Fibroblast of skin of left quadriceps (primary cell): ENCODE results near the gene TBC1D12.
A peak's percentile ranks its signal among the peaks of the same experiment; 100 is the strongest.
"Not testable (repeated sequence)": the region's sequence is repeated elsewhere in the genome, so short reads cannot be mapped to it uniquely, and the experiment has no call there.

ENCODE experiments used
- DNase-seq, 2 experiments: peaks; one replicate each; pipeline ENCODE4 v3.0.0-alpha.2; 2013; ENCODE audit warnings: low read depth in 2 of 2

The TBC1D12 gene

GRCh38 chr10:94456942-94457341, 54.6 kb downstream of the TBC1D12 start:
- DNase-seq = no peak

- no peak for DNase-seq
Measured at GRCh38 chr10:94459385-94459784, 57.0 kb downstream of the TBC1D12 start.

DNA sequence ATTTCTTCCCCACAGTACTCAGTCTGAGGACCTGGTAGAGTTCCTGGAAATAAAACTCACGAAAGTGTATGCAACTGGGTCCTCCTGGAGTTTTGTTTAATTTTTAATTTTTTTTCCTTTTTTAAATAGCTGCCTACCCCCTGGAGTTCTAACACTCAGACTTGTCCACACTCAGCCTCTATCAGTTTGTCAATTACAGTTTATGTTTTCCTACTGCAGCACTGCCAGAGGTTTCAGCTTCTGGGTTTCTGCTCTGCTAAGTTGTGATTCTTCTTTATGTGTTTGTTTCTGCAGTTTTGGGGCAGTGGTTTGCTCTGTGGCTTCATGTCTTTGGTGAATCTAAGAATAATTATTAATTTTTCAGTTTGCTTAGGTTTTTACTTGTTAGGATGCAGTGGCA, 59.2 kb downstream of the TBC1D12 start:
- no peak for DNase-seq

GRCh38 chr10:94462130-94462529, 59.8 kb downstream of the TBC1D12 start:
- no peak for DNase-seq

DNA sequence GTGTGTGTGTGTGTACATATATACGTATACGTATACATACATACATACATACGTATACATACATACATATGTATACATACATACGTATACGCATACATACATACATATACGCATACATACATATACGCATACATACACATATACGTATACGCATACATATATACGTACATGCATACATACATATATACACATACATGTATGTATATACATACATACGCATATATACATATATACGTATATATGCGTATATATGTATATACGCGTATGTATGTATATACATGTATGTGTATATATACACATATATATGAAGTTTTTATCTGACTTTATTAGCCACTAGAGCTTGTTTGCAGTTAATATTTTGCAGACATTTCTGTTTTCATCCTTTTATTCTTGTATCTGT, 63.3 kb downstream of the TBC1D12 start:
- DNase-seq = no peak

DNA sequence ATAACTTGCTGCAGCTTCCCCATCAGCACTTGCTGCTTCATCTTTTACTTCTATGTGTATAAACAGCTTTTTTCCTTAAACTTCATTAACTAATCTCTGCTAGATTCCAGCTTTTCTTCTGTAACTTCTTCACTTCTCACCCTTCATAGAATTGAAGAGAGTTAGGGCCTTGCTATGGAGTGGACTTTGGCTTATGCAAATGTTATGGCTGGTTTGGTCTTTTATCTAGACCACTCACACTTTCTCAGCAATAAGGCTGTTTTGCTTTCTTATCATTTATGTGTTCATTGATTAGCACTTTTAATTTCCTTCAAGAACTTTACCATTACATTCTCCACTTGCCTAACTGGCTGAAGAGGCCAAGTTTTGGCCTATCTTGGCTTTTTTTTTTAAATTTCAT, 79.1 kb downstream of the TBC1D12 start:
- no peak for DNase-seq

DNA sequence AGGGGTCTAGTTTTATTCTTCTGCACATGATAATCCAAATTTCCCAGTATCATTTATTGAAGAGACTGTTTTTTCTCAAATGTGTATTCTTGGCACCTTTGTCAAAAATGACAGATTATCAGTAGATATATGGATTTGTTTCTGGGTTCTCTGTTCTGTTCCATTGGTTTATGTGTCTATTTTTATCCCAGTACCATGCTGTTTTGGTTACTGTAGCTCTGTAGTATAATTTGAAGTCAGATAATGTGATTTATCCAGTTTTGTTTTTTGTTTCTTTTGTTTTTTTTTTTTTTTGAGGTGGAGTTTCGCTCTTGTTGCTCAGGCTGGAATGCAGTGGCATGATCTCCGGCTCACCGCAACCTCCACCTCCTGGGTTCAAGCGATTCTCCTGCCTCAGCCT, 81.6 kb downstream of the TBC1D12 start:
- no peak for DNase-seq

DNA sequence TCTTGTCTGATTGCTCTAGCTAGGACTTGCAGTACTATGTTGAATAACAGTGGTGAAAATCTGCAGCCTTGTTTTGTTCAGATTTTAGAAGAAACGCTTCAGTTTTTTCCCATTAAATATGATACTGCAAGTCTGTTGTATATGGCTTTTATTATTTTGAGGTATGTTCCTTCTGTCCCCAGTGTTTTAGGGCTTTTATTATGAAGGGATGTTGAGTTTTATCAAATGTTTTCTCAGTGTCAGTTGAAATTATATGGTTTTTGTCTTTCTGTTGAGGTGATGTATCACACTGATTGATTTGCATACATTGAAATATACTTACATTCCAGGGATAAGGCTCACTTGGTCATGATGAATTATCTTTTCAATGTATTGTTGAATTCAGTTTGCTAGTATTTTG, 82.8 kb downstream of the TBC1D12 start:
- DNase-seq = no peak

GRCh38 chr10:94487575-94487974, 85.2 kb downstream of the TBC1D12 start:
- DNase-seq = no peak

GRCh38 chr10:94489107-94489506, 86.8 kb downstream of the TBC1D12 start:
- no peak for DNase-seq

- no peak for DNase-seq
Measured at GRCh38 chr10:94489976-94490788, 87.8 kb downstream of the TBC1D12 start.

- DNase-seq = no peak
Measured at GRCh38 chr10:94490789-94491039, 88.4 kb downstream of the TBC1D12 start.

GRCh38 chr10:94493463-94493862, 91.1 kb downstream of the TBC1D12 start:
- no peak for DNase-seq

GRCh38 chr10:94496010-94496409, 93.7 kb downstream of the TBC1D12 start:
- DNase-seq = no peak

- no peak for DNase-seq
Measured at GRCh38 chr10:94496646-94497045, 94.3 kb downstream of the TBC1D12 start.

DNA sequence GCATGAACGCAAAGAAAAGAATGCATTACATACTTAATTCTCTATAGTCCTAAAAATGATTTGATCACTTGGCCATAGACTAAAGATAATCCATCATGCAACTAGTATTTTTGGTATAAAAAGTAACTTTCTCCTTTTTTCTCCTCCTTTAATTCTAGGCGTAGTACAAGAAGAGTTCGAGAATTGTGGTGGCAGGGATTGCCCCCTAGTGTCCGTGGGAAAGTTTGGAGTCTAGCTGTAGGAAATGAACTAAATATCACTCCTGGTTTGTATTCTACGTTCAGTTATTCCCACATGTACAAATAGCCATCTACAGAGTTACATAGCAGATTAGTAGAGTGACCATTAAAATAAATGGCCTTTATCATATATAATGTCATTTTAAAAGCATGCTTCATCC, 97.7 kb downstream of the TBC1D12 start:
- DNase-seq = peak in 1 of 2 experiments; percentile 4

DNA sequence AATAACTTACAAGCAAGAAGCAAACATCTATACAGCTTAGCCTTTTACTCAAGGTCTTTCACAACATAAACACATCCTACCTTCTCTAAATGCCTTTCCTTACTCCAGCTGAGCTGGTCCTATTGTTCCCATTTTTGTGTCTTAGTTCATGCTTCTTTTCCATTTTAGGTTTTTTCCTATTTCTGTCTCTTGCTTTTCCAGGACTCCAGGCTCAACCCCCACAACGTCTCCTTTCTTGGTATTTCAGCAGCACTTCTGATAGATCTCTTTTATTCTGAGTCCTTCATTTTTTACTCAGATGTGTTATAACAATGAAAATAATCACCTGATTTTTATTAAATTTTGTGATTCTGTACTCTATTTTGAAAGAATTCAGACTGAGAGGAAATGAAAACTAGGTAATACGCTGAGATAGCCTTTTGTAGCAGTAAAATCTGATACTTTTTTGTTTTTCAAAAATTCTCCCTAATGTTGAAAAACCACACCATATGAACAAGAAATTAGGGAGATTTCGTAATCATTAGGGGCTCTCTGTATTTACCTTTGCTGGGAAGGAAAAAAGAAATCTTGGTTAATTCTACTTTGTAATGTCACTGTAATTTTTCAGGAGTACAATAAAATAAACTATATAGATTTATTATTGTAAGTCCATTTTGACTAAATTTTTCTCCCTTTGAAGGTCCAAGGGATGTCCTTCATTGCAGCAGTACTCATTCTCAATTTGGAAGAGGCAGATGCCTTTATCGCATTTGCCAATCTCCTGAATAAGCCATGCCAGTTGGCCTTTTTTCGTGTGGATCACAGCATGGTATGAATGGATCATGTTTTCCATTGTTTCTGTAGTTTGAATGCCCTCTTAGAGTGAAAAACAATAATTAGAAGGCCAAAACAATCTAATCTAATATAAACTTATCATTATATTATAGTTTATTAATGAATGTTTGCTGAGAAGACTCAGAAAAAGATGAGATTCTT, 119.2 kb downstream of the TBC1D12 start:
- no peak for DNase-seq

- DNase-seq = peak; percentile 9 to 20
Measured at GRCh38 chr10:94524146-94524545, 121.8 kb downstream of the TBC1D12 start.

DNA sequence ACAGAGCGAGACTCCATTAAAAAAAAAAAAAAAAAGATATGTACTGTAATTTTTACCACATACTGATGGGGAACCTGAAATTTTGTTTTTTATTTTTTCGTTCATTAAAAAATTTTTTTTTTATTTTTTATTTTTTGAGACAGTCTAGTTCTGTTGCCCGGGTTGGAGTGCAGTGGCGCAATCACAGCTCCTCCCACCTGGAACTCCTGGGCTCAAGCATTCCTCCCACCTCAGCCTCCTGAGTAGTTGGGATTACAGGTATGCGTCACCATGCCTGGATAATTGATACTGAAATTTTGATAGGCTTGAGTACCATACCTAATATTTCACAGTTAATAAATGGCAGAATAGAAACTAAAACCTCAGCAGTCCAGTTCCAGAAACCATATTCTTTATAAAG, 122.4 kb downstream of the TBC1D12 start:
- no peak for DNase-seq

- DNase-seq = not testable (repeated sequence)
Measured at GRCh38 chr10:94531550-94531949, 129.2 kb downstream of the TBC1D12 start.

DNA sequence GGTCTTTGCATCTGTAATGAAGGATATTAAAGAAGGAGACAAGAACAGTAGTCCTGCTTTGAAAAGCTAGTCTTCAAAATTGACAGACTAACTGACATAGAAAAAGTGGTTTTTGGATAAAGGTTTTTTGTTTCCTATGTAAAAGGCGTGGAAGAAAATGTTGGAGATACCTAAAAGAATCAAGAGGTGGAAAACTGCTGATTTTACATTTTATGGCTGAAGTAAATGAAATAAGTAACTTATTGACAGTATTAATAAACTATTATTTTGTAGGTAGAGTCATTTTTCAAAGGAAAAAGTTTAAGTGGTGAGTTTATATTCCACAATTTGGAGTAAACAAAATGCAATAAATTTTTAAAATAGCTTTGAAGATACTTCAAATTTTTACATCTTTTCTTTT, 130.7 kb downstream of the TBC1D12 start:
- DNase-seq = no peak

GRCh38 chr10:94542282-94542681, 139.9 kb downstream of the TBC1D12 start:
- not testable (repeated sequence) for DNase-seq
